ENCODE data around the gene IL17RA. TPM values are rescaled to one million over a fixed set of nuclear protein-coding genes. Genes with fewer than 3 reads are reported as not detected.
"Not testable (repeated sequence)": the region's sequence is repeated elsewhere in the genome, so short reads cannot be mapped to it uniquely, and the experiment has no call there.

Gene IL17RA
- polyA plus RNA-seq, 1 donor from 2014 or later: 0.52 TPM

- Histone ChIP-seq H3F3A (ENCODE audit: insufficient read depth, low read length, poor library complexity, severe bottlenecking) (no peaks in the 10 kb centered on the region), H3K79me2 (replicated peaks; ENCODE audit: insufficient read depth, low read length) (no peaks in the 10 kb centered on the region), H4K20me1 (ENCODE audit: insufficient read depth) (no peaks in the 10 kb centered on the region), H2AFZ (ENCODE audit: low read depth, low read length) (no peak overlapping the region), H3K9me3 (ENCODE audit: low read length) (no peaks in the 10 kb centered on the region), H3K9me2 (ENCODE audit: insufficient read depth, low read length) (no peaks in the 10 kb centered on the region), H3K27ac (ENCODE audit: low read length) (no peak overlapping the region), H3K27me3 (ENCODE audit: insufficient read depth, low read depth, low read length) (no peaks in the 10 kb centered on the region), H3K9ac (ENCODE audit: low read length) (no peak overlapping the region), H3K36me3 (ENCODE audit: insufficient read depth, low read length) (peaks cover 6% of the 10 kb centered on the region), H3K4me2 (ENCODE audit: low read length) (no peak overlapping the region), H3K4me3 (ENCODE audit: low read length) (no peak overlapping the region)
- TF ChIP-seq, protein P1, sequence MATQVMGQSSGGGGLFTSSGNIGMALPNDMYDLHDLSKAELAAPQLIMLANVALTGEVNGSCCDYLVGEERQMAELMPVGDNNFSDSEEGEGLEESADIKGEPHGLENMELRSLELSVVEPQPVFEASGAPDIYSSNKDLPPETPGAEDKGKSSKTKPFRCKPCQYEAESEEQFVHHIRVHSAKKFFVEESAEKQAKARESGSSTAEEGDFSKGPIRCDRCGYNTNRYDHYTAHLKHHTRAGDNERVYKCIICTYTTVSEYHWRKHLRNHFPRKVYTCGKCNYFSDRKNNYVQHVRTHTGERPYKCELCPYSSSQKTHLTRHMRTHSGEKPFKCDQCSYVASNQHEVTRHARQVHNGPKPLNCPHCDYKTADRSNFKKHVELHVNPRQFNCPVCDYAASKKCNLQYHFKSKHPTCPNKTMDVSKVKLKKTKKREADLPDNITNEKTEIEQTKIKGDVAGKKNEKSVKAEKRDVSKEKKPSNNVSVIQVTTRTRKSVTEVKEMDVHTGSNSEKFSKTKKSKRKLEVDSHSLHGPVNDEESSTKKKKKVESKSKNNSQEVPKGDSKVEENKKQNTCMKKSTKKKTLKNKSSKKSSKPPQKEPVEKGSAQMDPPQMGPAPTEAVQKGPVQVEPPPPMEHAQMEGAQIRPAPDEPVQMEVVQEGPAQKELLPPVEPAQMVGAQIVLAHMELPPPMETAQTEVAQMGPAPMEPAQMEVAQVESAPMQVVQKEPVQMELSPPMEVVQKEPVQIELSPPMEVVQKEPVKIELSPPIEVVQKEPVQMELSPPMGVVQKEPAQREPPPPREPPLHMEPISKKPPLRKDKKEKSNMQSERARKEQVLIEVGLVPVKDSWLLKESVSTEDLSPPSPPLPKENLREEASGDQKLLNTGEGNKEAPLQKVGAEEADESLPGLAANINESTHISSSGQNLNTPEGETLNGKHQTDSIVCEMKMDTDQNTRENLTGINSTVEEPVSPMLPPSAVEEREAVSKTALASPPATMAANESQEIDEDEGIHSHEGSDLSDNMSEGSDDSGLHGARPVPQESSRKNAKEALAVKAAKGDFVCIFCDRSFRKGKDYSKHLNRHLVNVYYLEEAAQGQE (IDR thresholded peaks at IDR 0.05; ENCODE audit: borderline replicate concordance): no peak
- TF ChIP-seq RAD21 (conservative IDR thresholded peaks at IDR 0.05) (no peak), MXI1 (conservative IDR thresholded peaks at IDR 0.05; ENCODE audit: poor library complexity, severe bottlenecking) (no peak), TAF1 (IDR thresholded peaks at IDR 0.05; ENCODE audit: low read depth) (no peak), EP300 (conservative IDR thresholded peaks at IDR 0.05; ENCODE audit: poor library complexity, severe bottlenecking) (no peak), SMC3 (conservative IDR thresholded peaks at IDR 0.05; ENCODE audit: poor library complexity) (no peak), EZH2 (IDR thresholded peaks at IDR 0.05; ENCODE audit: borderline replicate concordance, insufficient read depth, low read length, poor library complexity, severe bottlenecking) (no peak), POLR2AphosphoS5 (IDR thresholded peaks at IDR 0.05) (no peak)
- TF ChIP-seq, protein P2, sequence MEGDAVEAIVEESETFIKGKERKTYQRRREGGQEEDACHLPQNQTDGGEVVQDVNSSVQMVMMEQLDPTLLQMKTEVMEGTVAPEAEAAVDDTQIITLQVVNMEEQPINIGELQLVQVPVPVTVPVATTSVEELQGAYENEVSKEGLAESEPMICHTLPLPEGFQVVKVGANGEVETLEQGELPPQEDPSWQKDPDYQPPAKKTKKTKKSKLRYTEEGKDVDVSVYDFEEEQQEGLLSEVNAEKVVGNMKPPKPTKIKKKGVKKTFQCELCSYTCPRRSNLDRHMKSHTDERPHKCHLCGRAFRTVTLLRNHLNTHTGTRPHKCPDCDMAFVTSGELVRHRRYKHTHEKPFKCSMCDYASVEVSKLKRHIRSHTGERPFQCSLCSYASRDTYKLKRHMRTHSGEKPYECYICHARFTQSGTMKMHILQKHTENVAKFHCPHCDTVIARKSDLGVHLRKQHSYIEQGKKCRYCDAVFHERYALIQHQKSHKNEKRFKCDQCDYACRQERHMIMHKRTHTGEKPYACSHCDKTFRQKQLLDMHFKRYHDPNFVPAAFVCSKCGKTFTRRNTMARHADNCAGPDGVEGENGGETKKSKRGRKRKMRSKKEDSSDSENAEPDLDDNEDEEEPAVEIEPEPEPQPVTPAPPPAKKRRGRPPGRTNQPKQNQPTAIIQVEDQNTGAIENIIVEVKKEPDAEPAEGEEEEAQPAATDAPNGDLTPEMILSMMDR (IDR thresholded peaks at IDR 0.05; ENCODE audit: poor library complexity, severe bottlenecking): no peak
These were observed 60.4 kb downstream of the IL17RA start for GRCh38 chr22:17145021-17145680.

- not testable (repeated sequence) for H3K4me2 ChIP-seq (ENCODE audit: low read length); H3K27me3 ChIP-seq (ENCODE audit: insufficient read depth, low read depth, low read length); H3K36me3 ChIP-seq (ENCODE audit: insufficient read depth, low read length); H3K27ac ChIP-seq (ENCODE audit: low read length); H3K9me2 ChIP-seq (ENCODE audit: insufficient read depth, low read length); H3K9me3 ChIP-seq (ENCODE audit: low read length); H3K4me3 ChIP-seq (ENCODE audit: low read length); H3K79me2 ChIP-seq (replicated peaks; ENCODE audit: insufficient read depth, low read length); H2AFZ ChIP-seq (ENCODE audit: low read depth, low read length); H3F3A ChIP-seq (ENCODE audit: insufficient read depth, low read length, poor library complexity, severe bottlenecking); H3K9ac ChIP-seq (ENCODE audit: low read length); H4K20me1 ChIP-seq (ENCODE audit: insufficient read depth)
These were observed 62.7 kb downstream of the IL17RA start for GRCh38 chr22:17147458-17147857.
